MM.1S (cell line): Measurements from ENCODE around the gene SEPTIN2.
"Not testable (repeated sequence)": the region's sequence is repeated elsewhere in the genome, so short reads cannot be mapped to it uniquely, and the experiment has no call there.

Source experiments
- CTCF ChIP-seq: fragments of 300-600 bp; sonication (generic); IDR thresholded peaks from 2 replicates; pipeline ENCODE4 v1.5.1; 2016; ENCODE audit warnings: antibody characterized with exemption, low read length, mixed read lengths
- EZH2 ChIP-seq: fragments of 300-600 bp; sonication (generic); optimal IDR thresholded peaks from 2 replicates; pipeline ENCODE3; 2017; ENCODE audit warnings: low read depth, mild to moderate bottlenecking, antibody characterized with exemption, low read length, mixed read lengths
- EZH2phosphoT487 ChIP-seq: fragments of 300-600 bp; sonication (generic); IDR thresholded peaks from 2 replicates; pipeline ENCODE4 v1.6.1; 2018; ENCODE audit warnings: antibody characterized with exemption, low read length

DNA sequence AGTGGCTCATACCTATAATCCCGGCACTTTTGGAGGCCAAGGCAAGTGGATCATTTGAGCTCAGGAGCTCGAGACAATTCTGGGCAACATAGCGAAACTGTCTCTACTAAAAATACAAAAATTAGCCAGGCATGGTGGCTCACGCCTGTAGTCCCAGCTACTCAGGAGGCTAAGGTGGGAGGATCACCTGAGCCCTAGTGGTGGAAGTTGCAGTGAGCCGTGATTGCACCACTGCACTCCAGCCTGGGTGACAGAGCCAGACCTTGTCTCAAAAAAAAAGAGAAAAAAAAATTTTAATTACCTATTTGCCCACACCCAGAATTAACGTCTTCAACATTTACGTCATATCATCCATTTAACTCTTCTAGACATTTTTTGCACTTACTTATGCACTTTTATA lies 69.7 kb downstream of the SEPTIN2 start:
- TF ChIP-seq CTCF, EZH2phosphoT487, EZH2: not testable (repeated sequence)
